ENCODE results near the gene SUSD1. TPM values are rescaled to one million over a fixed set of nuclear protein-coding genes. Genes with fewer than 3 reads are reported as not detected.

The SUSD1 gene
- polyA plus RNA-seq, 1 donor (not counting 4 experiments of a cell fraction or from before 2014, with no cell fraction given), result 3.6 TPM

- TF ChIP-seq, protein P1, sequence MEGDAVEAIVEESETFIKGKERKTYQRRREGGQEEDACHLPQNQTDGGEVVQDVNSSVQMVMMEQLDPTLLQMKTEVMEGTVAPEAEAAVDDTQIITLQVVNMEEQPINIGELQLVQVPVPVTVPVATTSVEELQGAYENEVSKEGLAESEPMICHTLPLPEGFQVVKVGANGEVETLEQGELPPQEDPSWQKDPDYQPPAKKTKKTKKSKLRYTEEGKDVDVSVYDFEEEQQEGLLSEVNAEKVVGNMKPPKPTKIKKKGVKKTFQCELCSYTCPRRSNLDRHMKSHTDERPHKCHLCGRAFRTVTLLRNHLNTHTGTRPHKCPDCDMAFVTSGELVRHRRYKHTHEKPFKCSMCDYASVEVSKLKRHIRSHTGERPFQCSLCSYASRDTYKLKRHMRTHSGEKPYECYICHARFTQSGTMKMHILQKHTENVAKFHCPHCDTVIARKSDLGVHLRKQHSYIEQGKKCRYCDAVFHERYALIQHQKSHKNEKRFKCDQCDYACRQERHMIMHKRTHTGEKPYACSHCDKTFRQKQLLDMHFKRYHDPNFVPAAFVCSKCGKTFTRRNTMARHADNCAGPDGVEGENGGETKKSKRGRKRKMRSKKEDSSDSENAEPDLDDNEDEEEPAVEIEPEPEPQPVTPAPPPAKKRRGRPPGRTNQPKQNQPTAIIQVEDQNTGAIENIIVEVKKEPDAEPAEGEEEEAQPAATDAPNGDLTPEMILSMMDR (optimal IDR thresholded peaks at IDR 0.05 in 1 of 3, IDR thresholded peaks at IDR 0.05 in 1 of 3, conservative IDR thresholded peaks at IDR 0.05 in 1 of 3; ENCODE audit: extremely low read depth in 1 of 3, insufficient read depth in 2 of 3, low read length in 3 of 3), result no peak
- TF ChIP-seq EZH2 (IDR thresholded peaks at IDR 0.05; ENCODE audit: low read length), result no peak
- H3K27me3 ChIP-seq (ENCODE audit: control insufficient read depth, extremely low read depth, insufficient read depth, low read length), result no peaks in the 10 kb centered on the region
- no peaks in the 10 kb centered on the region for H3K9me1 ChIP-seq (ENCODE audit: control insufficient read depth, extremely low read depth, insufficient read depth, low read length)
- H4K20me1 ChIP-seq (ENCODE audit: control insufficient read depth, extremely low read depth, insufficient read depth, low read length), result no peaks in the 10 kb centered on the region
- no peak overlapping the region for H3K9ac ChIP-seq (ENCODE audit: control insufficient read depth, extremely low read depth, insufficient read depth, low read length)
- no peak overlapping the region for H2AFZ ChIP-seq (ENCODE audit: control insufficient read depth, low read length)
- H3K27ac ChIP-seq (ENCODE audit: control insufficient read depth, insufficient read depth, low read length), result no peak overlapping the region
- H3K4me3 ChIP-seq (ENCODE audit: control insufficient read depth in 2 of 3, extremely low read depth in 1 of 3, insufficient read depth in 2 of 3, low read depth in 1 of 3, low read length in 3 of 3), result no peak overlapping the region
- dilution Hi-C loops (cut with MboI; ENCODE audit: extremely low pct_ligation_motif_present, low sequenced_read_pairs), result no loop called here
- DNase-seq (ENCODE audit: low read depth, low spot score) (no peak), FAIRE-seq (no peak)
- H3K9me3 ChIP-seq (ENCODE audit: control insufficient read depth, low read depth, low read length), result no peaks in the 10 kb centered on the region
- H3K79me2 ChIP-seq (ENCODE audit: control insufficient read depth, insufficient read depth, low read length), result no peaks in the 10 kb centered on the region
- H3K36me3 ChIP-seq (ENCODE audit: control insufficient read depth in 2 of 2, extremely low read depth in 1 of 2, insufficient read depth in 2 of 2, low read length in 2 of 2), result no peaks in the 10 kb centered on the region
- H3K4me2 ChIP-seq (ENCODE audit: control insufficient read depth, extremely low read depth, insufficient read depth, low read depth, low read length), result no peak overlapping the region
- H3K4me1 ChIP-seq (ENCODE audit: control insufficient read depth, extremely low read depth, insufficient read depth, low read length), result peaks cover 10% of the 10 kb centered on the region
Measured at GRCh38 chr9:112032009-112032408, 143.1 kb downstream of the SUSD1 start.

DNA sequence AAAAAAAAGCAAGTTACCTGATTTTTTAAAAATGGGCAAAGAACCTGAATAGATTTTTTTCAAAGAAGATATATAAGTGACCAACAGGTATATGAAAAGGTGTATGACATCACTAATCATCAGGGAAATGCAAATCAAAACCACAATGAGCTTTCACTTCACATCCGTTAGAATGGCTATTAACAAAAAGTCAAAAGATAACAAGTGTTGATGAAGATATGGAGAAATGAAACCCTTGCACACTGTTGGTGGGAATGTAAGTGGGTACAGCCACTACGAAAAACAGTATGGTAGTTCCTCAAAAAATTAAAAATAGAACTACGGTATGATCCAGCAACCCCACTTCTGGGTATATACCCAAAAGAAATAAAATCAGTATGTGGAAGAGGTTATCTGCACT, 143.7 kb downstream of the SUSD1 start:
- H3K79me2 ChIP-seq (ENCODE audit: control insufficient read depth, insufficient read depth, low read length), result no peaks in the 10 kb centered on the region
- H3K4me2 ChIP-seq (ENCODE audit: control insufficient read depth, extremely low read depth, insufficient read depth, low read depth, low read length), result no peak overlapping the region
- dilution Hi-C loops (cut with MboI; ENCODE audit: extremely low pct_ligation_motif_present, low sequenced_read_pairs), result no loop called here
- no peak overlapping the region for H3K9ac ChIP-seq (ENCODE audit: control insufficient read depth, extremely low read depth, insufficient read depth, low read length)
- peaks cover 9% of the 10 kb centered on the region for H3K4me1 ChIP-seq (ENCODE audit: control insufficient read depth, extremely low read depth, insufficient read depth, low read length)
- H4K20me1 ChIP-seq (ENCODE audit: control insufficient read depth, extremely low read depth, insufficient read depth, low read length), result no peaks in the 10 kb centered on the region
- H3K4me3 ChIP-seq (ENCODE audit: control insufficient read depth in 2 of 3, extremely low read depth in 1 of 3, insufficient read depth in 2 of 3, low read depth in 1 of 3, low read length in 3 of 3), result no peak overlapping the region
- no peak for TF ChIP-seq EZH2 (IDR thresholded peaks at IDR 0.05; ENCODE audit: low read length)
- no peaks in the 10 kb centered on the region for H3K9me3 ChIP-seq (ENCODE audit: control insufficient read depth, low read depth, low read length)
- no peak overlapping the region for H2AFZ ChIP-seq (ENCODE audit: control insufficient read depth, low read length)
- FAIRE-seq (no peak), DNase-seq (ENCODE audit: low read depth, low spot score) (no peak)
- H3K36me3 ChIP-seq (ENCODE audit: control insufficient read depth in 2 of 2, extremely low read depth in 1 of 2, insufficient read depth in 2 of 2, low read length in 2 of 2), result no peaks in the 10 kb centered on the region
- H3K9me1 ChIP-seq (ENCODE audit: control insufficient read depth, extremely low read depth, insufficient read depth, low read length), result no peaks in the 10 kb centered on the region
- H3K27ac ChIP-seq (ENCODE audit: control insufficient read depth, insufficient read depth, low read length), result no peak overlapping the region
- no peaks in the 10 kb centered on the region for H3K27me3 ChIP-seq (ENCODE audit: control insufficient read depth, extremely low read depth, insufficient read depth, low read length)

- Histone ChIP-seq H3K36me3 (ENCODE audit: control insufficient read depth in 2 of 2, extremely low read depth in 1 of 2, insufficient read depth in 2 of 2, low read length in 2 of 2) (no peaks in the 10 kb centered on the region), H3K4me2 (ENCODE audit: control insufficient read depth, extremely low read depth, insufficient read depth, low read depth, low read length) (peak overlapping the region; percentile 63), H3K79me2 (ENCODE audit: control insufficient read depth, insufficient read depth, low read length) (no peaks in the 10 kb centered on the region), H3K9ac (ENCODE audit: control insufficient read depth, extremely low read depth, insufficient read depth, low read length) (peak overlapping the region; percentile 44), H3K9me3 (ENCODE audit: control insufficient read depth, low read depth, low read length) (no peaks in the 10 kb centered on the region), H3K27me3 (ENCODE audit: control insufficient read depth, extremely low read depth, insufficient read depth, low read length) (no peaks in the 10 kb centered on the region), H3K9me1 (ENCODE audit: control insufficient read depth, extremely low read depth, insufficient read depth, low read length) (no peaks in the 10 kb centered on the region), H3K4me3 (ENCODE audit: control insufficient read depth in 2 of 3, extremely low read depth in 1 of 3, insufficient read depth in 2 of 3, low read depth in 1 of 3, low read length in 3 of 3) (no peak overlapping the region), H3K27ac (ENCODE audit: control insufficient read depth, insufficient read depth, low read length) (peak overlapping the region; percentile 65), H3K4me1 (ENCODE audit: control insufficient read depth, extremely low read depth, insufficient read depth, low read length) (peaks cover 9% of the 10 kb centered on the region), H2AFZ (ENCODE audit: control insufficient read depth, low read length) (no peak overlapping the region), H4K20me1 (ENCODE audit: control insufficient read depth, extremely low read depth, insufficient read depth, low read length) (no peaks in the 10 kb centered on the region)
- FAIRE-seq (no peak), DNase-seq (ENCODE audit: low read depth, low spot score) (peak; percentile 72)
- TF ChIP-seq EZH2 (IDR thresholded peaks at IDR 0.05; ENCODE audit: low read length), result no peak
- dilution Hi-C loops (cut with MboI; ENCODE audit: extremely low pct_ligation_motif_present, low sequenced_read_pairs), result no loop called here
Measured at GRCh38 chr9:112029921-112030444, 145.1 kb downstream of the SUSD1 start.

Measured in keratinocyte (primary cell).